Measurements from ENCODE around the gene CEBPZ.
A peak's percentile ranks its signal among the peaks of the same experiment; 100 is the strongest.

CEBPZ gene

GRCh38 chr2:37190290-37190689 is 41.1 kb downstream of the CEBPZ start:
- no peak for DNase-seq (ENCODE audit: extremely low read depth, low read depth)
- no peak for TF ChIP-seq CTCF (IDR thresholded peaks at IDR 0.05; ENCODE audit: low read depth, low read length)

- TF ChIP-seq CTCF (IDR thresholded peaks at IDR 0.05; ENCODE audit: low read depth, low read length), result no peak
- peak; percentile 53 for DNase-seq (ENCODE audit: extremely low read depth, low read depth)
Observed at GRCh38 chr2:37189452-37190153, 41.8 kb downstream of the CEBPZ start.

- DNase-seq (ENCODE audit: extremely low read depth, low read depth), result no peak
- TF ChIP-seq CTCF (IDR thresholded peaks at IDR 0.05; ENCODE audit: low read depth, low read length), result no peak
Observed at GRCh38 chr2:37188570-37188969, 42.8 kb downstream of the CEBPZ start, which contains the start of gene SULT6B1. SULT6B1 (minus strand) TSS chr2:37188670; CDS start chr2:37188640, 30 bp downstream.

GRCh38 chr2:37181726-37182684 is 49.4 kb downstream of the CEBPZ start:
- TF ChIP-seq CTCF (IDR thresholded peaks at IDR 0.05; ENCODE audit: low read depth, low read length), result no peak
- DNase-seq (ENCODE audit: extremely low read depth, low read depth), result no peak

- DNase-seq (ENCODE audit: extremely low read depth, low read depth), result no peak
- no peak for TF ChIP-seq CTCF (IDR thresholded peaks at IDR 0.05; ENCODE audit: low read depth, low read length)
Observed at GRCh38 chr2:37180640-37181039, 50.8 kb downstream of the CEBPZ start.

GRCh38 chr2:37180006-37180639 is 51.3 kb downstream of the CEBPZ start:
- no peak; the same call in 1 of the 2 replicates for TF ChIP-seq CTCF (IDR thresholded peaks at IDR 0.05; ENCODE audit: low read depth, low read length)
- no peak for DNase-seq (ENCODE audit: extremely low read depth, low read depth)
